Esophagus (tissue), 2 donors: Measurements from ENCODE around the gene METTL21A. TPM values are rescaled to one million over a fixed set of nuclear protein-coding genes. Genes with fewer than 3 reads are reported as not detected.

Experiments
- H3K27ac ChIP-seq, 2 donors: one replicate each; pipeline ENCODE4 v1.5.1; 2013; ENCODE audit warnings: low read depth in 2 of 2, mild to moderate bottlenecking in 2 of 2, inconsistent platforms in 1 of 2, low read length in 1 of 2, moderate library complexity in 1 of 2
- H3K27me3 ChIP-seq, 2 donors: one replicate each; pipeline ENCODE4 v1.6.1; 2013; ENCODE audit warnings: low read length in 2 of 2, control low read depth in 1 of 2, mild to moderate bottlenecking in 1 of 2; ENCODE audit not compliant: insufficient read depth in 2 of 2, control insufficient read depth in 1 of 2
- H3K36me3 ChIP-seq, 2 donors: one replicate each; pipeline ENCODE4 v1.6.1; 2013; ENCODE audit warnings: low read length in 1 of 2; ENCODE audit not compliant: control insufficient read depth in 2 of 2, insufficient read depth in 2 of 2
- H3K4me1 ChIP-seq, 2 donors: one replicate each; pipeline ENCODE4 v1.6.1; 2013; ENCODE audit warnings: low read length in 1 of 2; ENCODE audit not compliant: control insufficient read depth in 2 of 2, insufficient read depth in 2 of 2
- H3K4me3 ChIP-seq, 2 donors: one replicate each; pipeline ENCODE4 v1.5.1; 2013; ENCODE audit warnings: low read length in 2 of 2, mild to moderate bottlenecking in 2 of 2, low read depth in 1 of 2, moderate library complexity in 1 of 2
- H3K9me3 ChIP-seq, 2 donors: one replicate each; pipeline ENCODE4 v1.6.1; 2013; ENCODE audit warnings: mild to moderate bottlenecking in 2 of 2, low read depth in 1 of 2, low read length in 1 of 2, moderate library complexity in 1 of 2; ENCODE audit not compliant: control insufficient read depth in 2 of 2, insufficient read depth in 1 of 2
- WGBS, 2 donors: extraction: QIAGEN DNeasy Blood & Tissue Kit; methylation state at CpG; one replicate each; pipeline ENCODE4 v1.1.7; 2013; 5-methylcytosine and 5-hydroxymethylcytosine counted together
- polyA plus RNA-seq, 2 donors: library from polyadenylated mRNA; stranded (reverse); fragments of 200-250 nt; gene quantifications; one replicate each; pipeline ENCODE4 v1.2.3, GENCODE V29; 2013
- donor health status: healthy with polysubstance abuse.
- donor health status: Bipolar disorder and iron deficiency.

Gene METTL21A
- polyA plus RNA-seq, 2 donors = 6.6 to 7.7 TPM

DNA sequence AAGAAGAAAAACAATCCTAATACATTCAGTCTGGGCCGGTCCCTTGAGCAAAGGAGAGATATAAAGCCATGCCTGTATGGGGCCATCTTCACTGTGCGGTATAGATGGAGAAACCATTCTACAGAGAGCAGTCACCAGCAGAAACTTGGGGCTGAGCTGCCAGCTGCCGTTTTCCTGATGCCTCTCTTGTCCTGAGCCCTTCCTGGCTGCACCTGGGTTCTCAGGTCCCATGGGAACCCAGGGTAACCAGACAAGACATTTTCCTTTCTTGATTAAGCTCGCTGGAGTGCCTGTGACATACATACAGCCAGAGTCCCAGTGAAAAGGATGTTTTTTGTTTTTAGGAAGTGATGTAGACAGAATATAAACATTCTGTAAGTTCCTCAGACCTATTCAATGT is 5.3 kb upstream of the METTL21A start:
- no peaks in the 10 kb centered on the region for H3K9me3 ChIP-seq
- H3K36me3 ChIP-seq = no peaks in the 10 kb centered on the region
- H3K4me3 ChIP-seq = no peak overlapping the region
- H3K27me3 ChIP-seq = no peaks in the 10 kb centered on the region
- no peak overlapping the region for H3K27ac ChIP-seq
- WGBS, 2 donors = 77 to 85% methylated on average over 4 of the region's 4 CpGs
- no peaks in the 10 kb centered on the region for H3K4me1 ChIP-seq

DNA sequence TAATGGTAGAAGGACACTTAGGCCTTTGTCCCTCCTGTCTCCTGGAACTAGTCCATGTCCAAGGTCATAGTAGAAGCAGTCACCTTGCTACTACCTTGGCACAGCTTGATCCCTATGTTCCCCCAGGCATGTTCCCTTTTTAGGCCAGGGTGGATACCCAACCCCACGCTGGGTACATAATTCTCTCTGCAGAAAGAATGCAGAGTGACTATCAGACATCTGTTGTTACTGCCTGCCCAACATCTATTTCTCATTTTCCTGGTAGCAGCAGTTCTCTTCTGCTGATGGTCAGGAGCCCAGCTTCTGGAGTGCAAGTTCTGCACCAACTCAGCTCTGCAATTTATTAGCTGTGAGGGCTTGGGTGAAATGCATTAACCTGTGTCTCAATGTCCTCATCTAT is 4.4 kb upstream of the METTL21A start:
- no peak overlapping the region for H3K4me3 ChIP-seq
- no peaks in the 10 kb centered on the region for H3K4me1 ChIP-seq
- no peaks in the 10 kb centered on the region for H3K27me3 ChIP-seq
- H3K27ac ChIP-seq = peak overlapping the region in 1 of 2 donors; percentile 26
- H3K36me3 ChIP-seq = no peaks in the 10 kb centered on the region
- 38 to 50% methylated on average over 1 of the region's 1 CpG for WGBS, 2 donors
- no peaks in the 10 kb centered on the region for H3K9me3 ChIP-seq

DNA sequence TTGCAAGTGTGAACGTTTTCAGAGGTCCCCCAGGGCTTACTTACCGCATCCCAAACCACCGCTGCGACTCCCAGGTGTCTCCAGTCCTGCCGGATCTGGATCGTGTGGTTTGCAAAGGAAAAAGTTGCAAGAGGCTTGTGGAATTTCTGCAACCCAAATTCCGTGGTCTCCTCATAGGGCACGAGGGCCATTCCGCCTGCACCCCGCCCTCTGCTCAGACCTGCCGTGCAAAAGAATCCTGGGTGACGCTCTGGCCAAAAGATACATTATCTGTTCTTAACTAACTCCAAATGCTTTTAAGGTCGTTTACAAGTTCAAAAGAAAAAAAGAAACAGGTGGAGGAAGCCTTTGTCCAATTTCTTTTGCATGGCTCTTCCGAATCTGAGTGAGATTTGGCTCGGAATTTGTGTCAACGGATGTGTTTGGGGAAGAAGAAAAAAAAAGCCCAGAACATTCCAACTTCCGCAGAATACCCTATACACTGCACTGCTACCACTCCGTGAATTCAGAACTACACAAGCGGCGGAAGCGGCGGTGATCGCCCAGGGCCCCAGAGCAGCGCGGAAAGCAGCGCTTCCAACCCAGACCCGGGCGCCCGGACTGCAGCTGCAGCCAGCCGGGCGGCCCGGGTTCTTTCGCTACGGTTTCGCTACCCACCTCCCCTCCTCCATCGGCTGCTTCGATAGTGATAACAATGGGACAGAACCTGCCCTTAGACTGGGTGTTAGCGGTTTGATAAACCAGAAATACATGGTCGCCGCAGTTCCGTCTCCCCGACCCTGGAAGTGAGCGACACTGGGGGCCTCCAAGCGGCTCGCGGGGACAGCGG is 795 bp downstream of the METTL21A start:
- peaks cover 0 to 3% of the 10 kb centered on the region in 2 donors for H3K4me1 ChIP-seq
- 0 to 1% methylated on average over 47 of the region's 47 CpGs for WGBS, 2 donors

DNA sequence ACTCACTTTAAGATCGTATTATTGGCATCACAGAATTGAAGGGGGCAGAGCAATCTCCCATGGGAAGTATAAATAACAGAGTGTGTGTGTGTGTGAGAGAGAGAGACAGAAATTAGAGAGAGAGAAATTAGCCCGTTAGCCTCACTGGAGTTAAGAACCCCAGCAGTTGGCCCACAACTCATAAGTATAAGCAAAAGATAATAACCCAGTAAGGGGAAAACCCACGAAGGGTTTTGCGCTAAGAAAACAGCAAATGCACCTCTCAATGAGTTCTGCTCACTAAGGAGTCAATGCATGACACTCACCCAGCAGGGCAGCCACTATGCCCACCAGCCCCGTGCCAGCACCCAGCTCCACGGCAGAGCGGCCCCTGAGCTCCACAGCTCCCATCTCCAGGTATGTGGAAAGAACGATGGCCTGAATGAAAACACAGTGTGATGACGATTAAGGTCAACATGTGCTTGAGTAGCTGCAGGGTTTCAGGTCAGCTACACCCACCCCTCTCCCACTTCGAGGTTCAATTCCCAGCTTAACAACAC is 3.6 kb downstream of the METTL21A start:
- H3K9me3 ChIP-seq = no peaks in the 10 kb centered on the region

More for the DNA sequence above, 795 bp downstream of the METTL21A start:
- peak overlapping the region; percentile 91 to 94 for H3K27ac ChIP-seq
- H3K36me3 ChIP-seq = peaks cover 0 to 6% of the 10 kb centered on the region in 2 donors
- no peaks in the 10 kb centered on the region for H3K9me3 ChIP-seq
- no peaks in the 10 kb centered on the region for H3K27me3 ChIP-seq
- H3K4me3 ChIP-seq = peak overlapping the region; percentile 67 to 84

DNA sequence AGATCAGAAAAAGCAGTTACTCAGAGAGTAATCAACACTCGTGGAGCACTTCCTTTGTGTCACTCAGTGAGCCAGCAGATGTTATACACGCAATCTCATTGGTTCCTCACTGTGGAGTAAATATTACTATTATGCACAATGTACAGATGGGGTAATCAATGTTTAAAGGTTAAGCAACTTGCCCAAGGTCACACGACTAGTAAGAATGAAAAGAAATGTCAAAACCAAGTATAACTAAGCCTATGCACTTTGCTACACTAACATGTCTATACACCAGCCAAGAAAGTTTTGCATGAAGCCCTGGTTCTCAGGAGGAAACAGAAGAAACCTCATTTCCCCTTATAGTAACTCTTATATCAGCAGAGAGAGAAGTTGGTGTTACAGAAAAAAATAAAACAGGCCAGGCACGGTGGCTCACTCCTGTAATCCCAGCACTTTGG is 5.4 kb downstream of the METTL21A start:
- no peaks in the 10 kb centered on the region for H3K27me3 ChIP-seq
- H3K9me3 ChIP-seq = no peaks in the 10 kb centered on the region
- WGBS, 2 donors = 57 to 58% methylated on average over 4 of the region's 4 CpGs
- no peak overlapping the region for H3K4me3 ChIP-seq
- no peak overlapping the region for H3K27ac ChIP-seq
- peaks cover 0 to 3% of the 10 kb centered on the region in 2 donors for H3K4me1 ChIP-seq
- peaks cover 0 to 6% of the 10 kb centered on the region in 2 donors for H3K36me3 ChIP-seq

More for the DNA sequence above, 3.6 kb downstream of the METTL21A start:
- peaks cover 0 to 6% of the 10 kb centered on the region in 2 donors for H3K36me3 ChIP-seq
- H3K4me3 ChIP-seq = no peak overlapping the region
- H3K27me3 ChIP-seq = no peaks in the 10 kb centered on the region
- no peak overlapping the region for H3K27ac ChIP-seq
- 87 to 89% methylated on average over 10 of the region's 10 CpGs for WGBS, 2 donors
- H3K4me1 ChIP-seq = peaks cover 0 to 3% of the 10 kb centered on the region in 2 donors

DNA sequence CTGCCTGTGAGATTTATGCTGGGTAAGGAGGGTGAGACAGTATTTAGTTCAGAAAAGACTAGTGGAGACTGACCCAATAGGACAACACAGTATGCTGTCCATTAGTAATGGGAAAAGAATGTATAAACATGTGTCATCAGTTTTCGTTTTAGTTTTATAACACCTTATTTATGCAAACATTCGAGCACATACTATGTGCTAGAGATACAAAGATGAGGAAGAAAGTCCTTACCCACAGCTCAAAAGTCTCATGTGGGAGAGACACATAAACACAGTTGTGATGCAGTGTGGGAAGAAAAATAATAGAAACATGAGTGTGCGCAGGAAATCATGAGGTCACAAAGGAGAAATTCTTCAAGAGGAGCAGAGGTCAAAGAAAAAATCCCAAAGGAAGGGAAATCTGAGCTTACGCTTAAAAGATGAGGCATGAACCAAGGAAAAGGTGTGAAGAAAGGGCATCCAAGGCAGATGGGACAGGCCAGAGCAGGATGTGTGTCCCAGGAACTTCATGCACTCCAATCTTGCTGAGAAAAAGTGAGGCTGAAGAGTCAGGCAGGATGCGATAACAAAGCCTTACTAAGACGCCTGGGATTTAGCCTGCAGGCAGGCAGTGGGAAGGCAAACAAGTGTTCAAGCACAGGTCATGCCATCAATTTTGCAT is 8.1 kb downstream of the METTL21A start:
- Histone ChIP-seq H3K9me3 (no peaks in the 10 kb centered on the region), H3K36me3 (peaks cover 0 to 6% of the 10 kb centered on the region in 2 donors), H3K4me3 (no peak overlapping the region), H3K4me1 (no peaks in the 10 kb centered on the region), H3K27ac (peak overlapping the region; percentile 11 to 52), H3K27me3 (no peaks in the 10 kb centered on the region)
- WGBS, 2 donors = 59 to 61% methylated on average over 6 of the region's 6 CpGs

DNA sequence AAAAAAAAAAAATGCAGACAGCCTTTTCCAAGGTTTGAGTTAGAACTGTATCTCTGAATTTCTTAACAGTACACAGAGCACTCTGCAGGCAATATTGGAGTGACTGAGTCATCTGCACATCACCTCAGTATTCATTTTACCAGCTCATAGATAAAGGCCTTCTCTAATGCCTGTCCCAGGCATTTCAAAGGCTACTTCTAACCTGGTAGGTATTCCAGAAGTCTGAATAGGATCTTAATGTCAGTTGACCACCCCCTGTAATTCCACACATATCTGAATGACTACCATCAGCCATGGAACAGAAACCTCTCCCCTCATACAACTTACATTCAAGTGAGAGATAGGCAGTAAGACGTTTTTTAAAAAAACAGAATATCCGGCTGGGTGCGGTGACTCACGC is 9.0 kb downstream of the METTL21A start:
- WGBS, 2 donors = 74 to 79% methylated on average over 4 of the region's 4 CpGs

DNA sequence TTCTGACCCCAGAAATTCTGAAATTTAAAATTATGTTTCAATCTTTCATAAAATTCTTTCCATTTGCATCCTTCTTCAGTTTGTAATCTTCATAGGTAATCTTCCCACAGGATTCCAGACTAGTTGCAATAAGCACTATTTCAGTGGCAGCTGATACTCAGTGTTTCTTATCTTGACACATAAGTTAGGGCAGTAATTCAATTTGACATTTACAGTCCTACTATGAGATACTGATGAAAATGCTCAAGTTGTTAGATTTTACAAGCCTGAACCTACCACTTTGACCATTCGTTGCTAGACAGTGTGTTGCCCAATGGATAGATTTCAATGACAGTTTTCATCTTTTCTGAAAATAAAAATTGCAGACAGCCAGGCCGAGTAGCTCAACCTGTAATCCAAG is 10.4 kb downstream of the METTL21A start:
- no peak overlapping the region for H3K27ac ChIP-seq
- H3K36me3 ChIP-seq = no peaks in the 10 kb centered on the region
- no peak overlapping the region for H3K4me3 ChIP-seq
- H3K27me3 ChIP-seq = no peaks in the 10 kb centered on the region
- no peaks in the 10 kb centered on the region for H3K9me3 ChIP-seq
- WGBS, 2 donors = 84 to 94% methylated on average over 2 of the region's 2 CpGs
- no peaks in the 10 kb centered on the region for H3K4me1 ChIP-seq

More for the DNA sequence above, 9.0 kb downstream of the METTL21A start:
- Histone ChIP-seq H3K4me1 (no peaks in the 10 kb centered on the region), H3K36me3 (peaks cover 0 to 2% of the 10 kb centered on the region in 2 donors), H3K27me3 (no peaks in the 10 kb centered on the region), H3K27ac (no peak overlapping the region), H3K9me3 (no peaks in the 10 kb centered on the region), H3K4me3 (no peak overlapping the region)

DNA sequence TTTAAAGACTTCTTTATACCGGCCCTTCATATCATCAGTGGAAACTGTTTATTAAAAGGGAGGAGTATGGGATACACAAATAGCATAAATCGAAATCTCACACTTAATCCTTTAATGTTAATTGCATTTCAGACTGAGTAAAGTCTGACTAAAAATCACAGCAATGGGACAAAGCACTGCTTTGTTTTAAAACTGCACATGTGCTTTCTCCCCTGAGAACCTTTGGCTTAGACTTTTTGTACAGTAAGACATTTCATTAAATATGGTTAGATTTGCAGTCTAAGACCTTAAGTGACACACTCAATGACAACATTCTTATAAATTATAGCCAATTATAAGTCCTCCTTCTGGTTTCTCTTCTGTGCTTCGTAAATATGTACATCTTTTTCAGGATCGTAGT is 12.5 kb downstream of the METTL21A start:
- no peaks in the 10 kb centered on the region for H3K27me3 ChIP-seq
- H3K36me3 ChIP-seq = no peaks in the 10 kb centered on the region
- WGBS, 2 donors = 70 to 78% methylated on average over 4 of the region's 4 CpGs
- H3K4me3 ChIP-seq = no peak overlapping the region
- H3K9me3 ChIP-seq = no peaks in the 10 kb centered on the region
- no peak overlapping the region for H3K27ac ChIP-seq
- no peaks in the 10 kb centered on the region for H3K4me1 ChIP-seq
